NCI-H2107 (cell line): ENCODE results near the gene SMIM5.
"Not testable (repeated sequence)": the region's sequence is repeated elsewhere in the genome, so short reads cannot be mapped to it uniquely, and the experiment has no call there.

Experiments used
- DNase-seq: peaks from one replicate; lab custom pipeline; 2025; lab: John Stamatoyannopoulos, UW

Gene SMIM5

DNA sequence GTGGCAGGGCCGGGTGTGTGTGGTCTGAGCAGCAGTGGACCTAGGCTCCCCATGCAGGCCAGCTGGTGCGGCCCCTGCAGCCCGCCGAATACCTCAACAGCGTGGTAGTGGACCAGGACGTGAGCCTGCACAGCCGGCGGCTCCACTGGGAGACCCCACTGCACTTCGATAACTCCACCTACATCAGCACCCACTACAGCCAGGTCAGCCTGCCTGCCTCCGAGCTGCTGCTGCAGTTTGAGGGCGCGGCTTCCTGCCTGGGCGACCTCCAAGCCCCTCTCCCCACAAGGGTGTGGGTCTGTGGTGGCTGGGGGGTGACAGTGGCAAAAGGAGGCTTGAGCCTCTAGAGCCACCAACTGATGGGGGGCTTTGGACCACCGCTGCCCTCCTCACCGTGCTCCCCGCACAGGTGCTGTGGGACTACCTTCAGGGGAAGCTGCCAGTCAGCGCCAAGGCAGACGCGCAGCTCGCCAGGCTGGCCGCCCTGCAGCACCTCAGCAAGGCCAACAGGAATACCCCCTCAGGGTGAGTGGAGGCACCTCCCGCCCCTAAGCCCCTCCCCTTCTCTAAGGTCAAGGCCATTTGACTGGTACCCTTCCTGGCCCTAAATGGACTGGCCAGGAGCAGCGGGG is 8.4 kb upstream of the SMIM5 start:
- DNase-seq, result no peak

DNA sequence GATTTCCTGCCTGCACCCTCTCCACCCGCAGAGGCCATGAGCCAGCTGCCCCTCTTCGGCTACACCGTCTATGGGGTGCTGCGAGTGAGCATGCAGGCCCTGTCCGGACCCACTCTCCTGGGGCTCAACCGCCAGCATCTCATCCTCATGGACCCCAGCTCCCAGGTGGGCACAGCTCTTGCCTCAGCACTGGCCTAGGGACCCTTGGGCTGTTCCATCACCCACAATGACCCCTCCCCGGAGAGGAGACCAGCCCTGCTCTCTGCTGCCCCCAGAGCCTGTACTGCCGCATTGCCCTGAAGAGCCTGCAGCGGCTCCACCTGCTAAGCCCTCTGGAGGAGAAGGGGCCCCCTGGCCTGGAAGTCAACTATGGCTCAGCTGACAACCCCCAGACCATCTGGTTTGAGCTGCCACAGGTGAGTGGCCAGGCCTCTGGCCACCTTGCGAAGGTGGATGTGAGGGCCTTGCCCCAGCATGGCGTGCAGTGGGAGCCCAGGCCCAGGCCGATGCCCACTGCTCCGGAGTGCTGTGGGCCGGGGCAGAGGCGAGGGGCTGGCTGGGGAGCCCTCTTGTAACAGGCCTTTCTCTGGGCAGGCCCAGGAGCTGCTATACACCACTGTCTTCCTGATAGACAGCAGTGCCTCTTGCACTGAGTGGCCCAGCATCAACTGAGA is 7.3 kb upstream of the SMIM5 start:
- DNase-seq, result no peak

DNA sequence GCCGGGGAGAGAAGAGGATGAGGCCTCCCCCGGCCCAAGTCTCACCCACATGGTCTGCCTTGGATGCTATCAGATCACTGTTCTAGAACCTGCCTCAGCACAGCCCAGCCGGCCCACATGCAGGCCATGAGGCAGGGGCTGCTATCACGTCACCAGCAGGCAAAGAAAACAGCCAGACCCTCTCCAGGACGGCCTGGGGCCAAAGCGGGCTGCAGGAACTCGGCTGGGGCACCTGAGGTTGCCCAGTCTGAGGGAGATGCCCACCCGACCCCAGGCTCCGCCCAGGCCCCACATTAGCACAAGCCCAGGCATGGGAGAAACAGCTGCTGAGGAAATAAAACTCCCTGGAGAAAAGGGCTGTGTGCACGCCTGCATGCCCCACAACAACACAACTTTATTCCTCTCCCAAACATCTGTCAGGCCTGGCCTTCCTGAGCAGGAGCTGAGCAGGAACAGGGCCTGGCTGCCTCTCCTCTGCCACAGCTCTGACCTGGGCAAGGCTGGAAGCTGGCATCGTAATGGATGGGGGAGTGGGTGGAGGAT is 6.7 kb upstream of the SMIM5 start:
- DNase-seq, result no peak

DNA sequence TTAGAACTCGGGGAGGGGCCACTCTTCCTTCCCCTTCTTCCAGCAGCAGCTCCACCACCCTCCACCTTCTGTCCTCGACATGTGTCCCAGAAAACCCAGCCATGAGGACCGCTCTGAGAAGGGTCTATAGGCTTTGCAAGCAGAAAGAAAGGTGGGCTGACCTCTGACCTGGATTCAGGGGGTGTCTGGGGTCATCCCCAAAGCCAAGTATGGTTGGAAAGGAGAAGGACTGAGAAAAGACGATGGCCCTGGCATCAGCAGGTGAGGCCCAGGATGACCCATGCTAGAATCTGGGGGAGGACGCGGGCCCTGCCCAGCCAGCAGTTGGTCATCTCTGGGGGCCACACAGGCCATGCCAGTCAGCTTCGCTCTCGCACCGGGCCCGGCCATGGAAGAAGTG is 6.1 kb upstream of the SMIM5 start:
- no peak for DNase-seq

DNA sequence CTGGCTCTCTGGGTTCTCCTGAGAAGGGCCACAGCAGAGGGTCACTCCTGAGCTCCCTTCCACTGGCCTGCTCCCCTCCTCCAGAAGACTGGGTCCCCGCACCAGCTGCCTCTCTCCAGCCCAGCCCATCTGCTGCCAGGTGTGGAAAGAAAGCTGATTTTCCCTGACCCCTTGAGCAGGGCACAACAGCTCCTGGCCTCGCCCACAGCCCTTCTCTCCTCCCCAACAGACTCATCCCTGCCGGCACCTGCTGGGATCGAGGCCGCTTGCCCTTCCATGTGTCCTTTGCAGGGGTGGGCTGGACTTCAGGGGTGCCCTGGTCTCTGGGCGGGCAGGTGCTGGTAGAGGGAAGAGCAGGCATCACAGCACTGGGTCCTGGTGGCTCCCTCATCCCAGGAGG is 4.8 kb upstream of the SMIM5 start:
- no peak for DNase-seq

DNA sequence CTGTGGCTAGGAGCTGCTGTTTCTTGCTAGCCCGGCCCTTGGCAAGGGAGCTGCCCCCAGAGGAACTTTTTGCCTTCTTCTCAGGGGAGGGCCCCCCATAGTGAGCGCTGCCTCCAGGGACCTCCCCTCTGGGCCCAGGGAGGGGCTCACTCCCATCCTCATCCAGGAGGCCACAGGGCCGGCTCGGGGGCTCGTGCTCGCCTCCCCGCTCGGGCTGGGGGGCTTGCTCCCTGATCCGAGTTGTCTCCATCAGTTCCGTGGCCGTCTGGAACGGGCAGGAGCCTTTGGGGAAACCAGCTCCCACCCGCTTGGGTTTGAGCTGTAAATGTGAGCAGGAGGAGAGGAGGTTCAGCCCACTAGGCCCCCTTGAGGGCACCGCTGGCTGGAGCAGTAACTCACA is 4.1 kb upstream of the SMIM5 start:
- DNase-seq, result no peak

DNA sequence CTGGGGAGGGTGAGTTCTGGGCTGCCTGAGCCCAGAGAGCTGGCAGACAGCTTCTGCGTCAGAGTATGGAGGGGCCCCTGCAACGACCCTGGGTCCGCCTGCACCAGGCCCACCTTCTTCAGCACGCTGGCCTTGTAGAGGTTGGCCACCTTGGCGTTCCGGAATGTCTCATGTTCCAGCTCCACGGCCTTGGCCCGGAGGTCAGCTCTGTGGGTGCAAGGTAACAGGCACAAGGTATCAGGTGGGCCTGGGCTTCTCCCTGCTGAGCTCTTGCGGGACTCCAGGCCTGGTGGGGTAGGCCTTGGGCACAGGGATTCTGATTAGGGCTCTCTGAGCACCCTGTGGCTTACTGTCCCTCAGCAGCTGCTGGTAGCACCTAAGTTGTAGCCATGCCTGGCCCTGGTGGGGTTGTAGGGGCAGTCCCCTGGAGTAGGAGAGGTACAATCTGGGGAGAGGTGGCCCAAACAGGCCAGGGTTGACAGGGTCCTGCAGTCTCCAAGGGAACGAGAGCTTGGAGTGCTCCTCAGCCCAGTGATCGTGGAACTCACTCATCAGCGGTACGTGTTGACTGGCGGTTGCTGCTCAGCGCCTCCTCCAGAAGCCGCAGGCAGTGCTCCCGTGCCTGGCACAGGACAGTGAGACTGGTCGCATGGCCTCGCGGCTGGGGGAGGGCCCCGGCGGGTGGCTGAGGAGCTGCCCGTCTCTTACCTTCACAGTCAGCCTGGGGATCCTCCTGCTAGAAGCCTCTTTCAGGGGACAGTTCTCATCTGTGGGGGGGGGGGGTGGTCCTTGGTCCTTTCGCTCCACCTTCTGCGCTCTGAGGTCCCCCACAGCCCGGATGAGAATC is 2.9 kb upstream of the SMIM5 start:
- no peak for DNase-seq

DNA sequence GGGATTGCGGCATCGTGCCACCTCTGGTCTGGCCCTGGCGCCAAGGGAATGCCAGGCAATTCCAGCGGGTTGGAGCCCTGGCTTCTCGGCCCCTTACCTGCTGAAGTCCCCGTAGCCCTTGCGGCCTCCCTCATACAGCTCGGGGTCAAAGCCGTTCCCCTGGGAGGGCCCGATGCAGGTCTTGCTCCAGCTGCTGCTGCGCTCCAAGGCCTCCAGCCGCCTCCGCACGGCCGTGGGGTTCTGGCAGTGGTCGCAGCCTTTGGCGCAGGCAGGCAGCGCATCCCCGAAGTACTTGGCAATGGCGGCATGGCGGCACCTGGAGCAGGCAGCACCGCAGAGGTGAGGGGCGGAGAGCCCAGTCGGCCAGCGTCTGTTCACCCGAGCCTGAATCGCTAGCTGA is 1.9 kb upstream of the SMIM5 start:
- no peak for DNase-seq

DNA sequence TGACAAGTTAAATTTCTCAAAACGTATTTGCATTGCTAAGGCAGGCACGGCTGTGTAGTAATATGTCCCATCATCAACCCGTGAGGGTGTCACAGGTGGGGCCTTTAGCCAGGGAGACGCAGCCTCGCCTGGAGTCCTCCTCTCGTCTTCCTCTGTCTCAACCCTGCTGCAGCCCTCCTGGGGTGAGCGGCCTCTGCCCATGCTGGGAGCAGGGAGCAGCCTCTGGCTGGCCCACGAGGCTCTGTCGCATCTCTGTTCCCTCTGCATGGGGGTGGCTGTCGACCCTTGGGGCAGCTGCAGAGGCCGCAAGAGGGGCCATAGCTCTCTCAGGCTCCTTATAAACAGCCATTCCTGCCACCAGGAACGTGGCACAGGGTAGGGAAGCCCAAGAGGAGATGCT is 806 bp upstream of the SMIM5 start:
- no peak for DNase-seq

DNA sequence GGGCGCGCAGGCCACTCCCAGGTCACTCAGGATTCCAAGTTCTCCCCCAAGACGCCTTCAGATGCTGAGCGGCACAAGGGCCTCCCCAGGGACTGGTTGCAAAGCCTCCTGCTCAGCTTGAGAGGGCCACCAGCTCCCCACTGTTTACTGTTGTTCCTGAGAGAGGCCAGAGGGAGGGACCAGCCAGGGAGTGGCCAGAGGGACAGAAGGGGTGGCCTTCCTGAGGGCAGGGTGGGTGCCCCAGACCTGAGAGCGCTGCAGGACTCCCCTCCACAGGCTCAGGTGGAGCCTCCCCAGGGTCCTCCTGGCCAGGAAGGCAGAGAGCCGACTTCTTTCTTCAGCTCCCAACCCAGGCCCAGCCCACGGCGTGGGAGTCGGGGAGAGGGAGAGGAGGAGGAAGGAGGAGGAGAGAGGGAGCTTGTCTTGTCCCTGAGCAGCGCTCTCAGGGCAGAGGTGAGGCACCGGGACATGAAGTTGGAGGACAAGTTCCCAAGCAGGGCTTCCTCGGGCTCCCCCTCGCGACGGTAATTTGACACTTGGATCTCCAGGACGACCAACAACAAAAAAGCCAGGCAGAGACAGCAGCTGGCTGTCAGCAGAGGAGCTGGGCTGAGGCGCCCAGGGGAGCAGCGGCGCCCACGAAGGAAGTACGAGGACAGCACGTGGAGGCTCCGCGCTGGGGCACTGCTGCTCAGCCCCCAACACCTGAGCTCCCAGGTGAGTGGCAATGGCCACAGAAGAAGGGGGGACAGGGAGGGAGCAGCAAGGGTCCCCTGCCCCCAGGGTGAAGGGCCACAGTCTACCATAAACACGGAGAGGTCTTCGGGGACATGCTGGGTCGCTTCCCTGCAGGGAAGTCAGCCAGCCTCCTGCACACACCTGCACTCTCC is 497 bp downstream of the SMIM5 start:
- DNase-seq, result peak; percentile 91

DNA sequence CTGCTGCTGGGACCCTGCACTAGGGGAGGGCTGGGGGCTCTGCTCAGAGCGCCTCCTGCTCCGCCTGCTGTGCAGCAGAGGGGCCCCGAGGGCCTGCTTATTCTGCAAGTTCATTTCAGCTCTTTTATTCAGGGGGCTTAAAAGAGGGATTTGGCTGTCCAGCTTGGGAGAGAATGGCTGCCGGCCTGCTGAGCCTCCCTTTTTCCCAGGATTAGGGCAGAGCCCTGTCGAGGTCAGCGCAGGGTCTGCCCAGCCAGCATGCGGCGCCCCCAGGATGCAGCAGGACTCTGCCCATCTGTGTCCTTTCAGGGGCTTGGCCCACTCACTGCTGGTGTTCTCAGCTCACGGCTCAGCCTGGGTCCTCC is 1.1 kb downstream of the SMIM5 start:
- no peak for DNase-seq

DNA sequence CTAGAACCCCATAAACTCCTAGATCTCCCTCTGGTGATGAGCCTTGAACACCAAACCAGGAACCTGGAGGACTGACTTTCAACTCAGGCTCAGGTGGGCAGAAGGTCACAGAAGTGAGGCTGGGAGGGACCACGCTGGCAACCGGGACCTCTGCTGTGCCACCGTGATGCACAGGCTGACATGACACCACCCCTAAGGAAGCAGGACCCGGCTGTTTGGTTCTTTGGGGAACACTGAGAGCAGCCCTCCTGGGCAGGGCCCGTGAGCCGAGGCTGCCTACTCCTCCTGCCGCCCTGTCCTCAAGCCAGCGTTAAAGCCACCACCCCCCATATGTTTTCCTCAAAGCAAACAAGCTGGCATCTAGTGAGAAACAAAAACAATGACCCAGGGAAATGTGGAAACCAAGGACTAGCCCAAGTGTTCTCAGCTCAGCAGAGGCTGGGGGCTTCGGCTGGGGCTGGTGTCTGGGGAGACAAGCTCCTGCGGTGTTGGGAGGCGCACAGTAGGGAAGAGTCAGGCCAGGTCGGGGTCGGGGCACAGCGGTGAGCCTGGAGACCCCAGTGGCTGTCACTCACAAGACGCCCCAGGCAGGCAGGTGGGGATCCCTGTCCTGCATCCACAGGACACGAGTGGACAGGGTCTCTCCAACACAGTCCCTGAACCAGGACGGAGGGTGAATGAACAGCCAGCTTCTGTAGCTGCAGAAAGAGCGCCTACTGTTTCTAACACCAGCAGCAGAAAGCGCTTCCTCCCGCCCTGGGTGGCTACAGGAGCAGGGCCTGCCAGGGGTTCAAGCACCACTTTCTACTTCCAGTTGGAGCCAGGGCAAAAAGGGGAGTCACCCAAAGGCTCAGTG is 1.7 kb downstream of the SMIM5 start:
- no peak for DNase-seq

DNA sequence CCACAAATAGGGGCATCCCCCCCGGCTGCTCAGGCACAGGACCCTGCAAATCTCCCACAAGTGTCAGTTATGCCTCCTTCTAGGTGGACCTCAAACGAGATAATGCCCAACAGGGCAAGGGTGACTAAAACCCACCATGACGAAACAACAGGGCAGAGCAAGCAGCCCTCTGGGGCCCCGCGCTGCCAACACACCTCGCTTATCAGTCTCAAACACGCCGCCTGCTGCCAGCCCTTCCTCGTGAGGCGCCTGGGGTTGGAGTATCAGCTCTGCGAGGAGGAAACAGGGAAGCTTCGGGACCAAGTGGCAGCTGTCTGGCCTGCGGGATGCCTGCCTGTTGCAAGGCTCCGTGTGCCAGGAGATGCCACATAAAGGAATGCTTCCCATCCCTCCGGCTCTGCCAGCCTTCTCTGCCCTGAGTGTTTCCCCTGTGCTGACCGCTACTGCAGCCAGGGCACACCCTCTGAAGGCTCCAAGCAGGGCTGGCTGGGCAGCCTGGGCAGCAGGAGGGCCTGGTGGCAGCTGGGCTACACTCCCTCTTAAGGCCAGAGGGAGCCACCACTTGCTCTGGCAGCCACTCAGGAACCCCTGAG is 2.5 kb downstream of the SMIM5 start:
- no peak for DNase-seq

DNA sequence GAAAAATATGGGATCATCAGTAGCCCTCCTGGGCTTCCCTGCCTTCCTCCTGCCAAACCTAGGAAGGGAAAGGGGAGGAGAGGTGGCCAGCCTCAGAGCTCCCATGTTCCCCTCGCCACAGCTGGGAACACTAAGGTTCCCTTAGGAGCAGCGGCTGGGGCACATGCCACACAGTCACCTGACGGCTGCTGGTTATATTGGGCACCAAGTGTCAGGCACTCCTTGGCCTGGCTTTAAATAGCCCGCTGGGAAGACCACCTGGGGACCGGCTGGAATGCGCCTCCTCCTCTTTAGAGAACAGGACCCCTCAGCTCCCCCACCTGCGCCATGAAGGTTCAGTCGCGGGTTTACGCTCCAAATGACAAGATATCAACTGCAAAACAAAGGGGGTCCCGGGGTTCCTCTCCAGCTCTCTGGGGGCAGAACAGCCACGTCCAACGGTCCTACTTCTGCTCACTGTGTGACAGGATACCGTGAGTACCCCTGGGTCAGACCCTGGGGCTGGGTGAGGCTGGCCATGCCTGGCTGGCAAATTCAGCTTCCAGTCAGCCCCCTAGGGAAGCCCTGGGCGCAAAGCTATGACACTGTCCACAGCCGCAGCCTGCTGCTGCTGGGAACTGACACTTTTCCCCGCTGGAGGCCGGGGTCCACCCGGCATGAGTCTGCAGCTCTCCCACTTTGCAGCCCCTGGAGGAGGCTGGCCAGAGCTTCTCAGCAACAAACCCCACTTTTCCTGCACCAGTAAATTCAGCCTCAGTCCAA is 3.3 kb downstream of the SMIM5 start:
- DNase-seq, result no peak

DNA sequence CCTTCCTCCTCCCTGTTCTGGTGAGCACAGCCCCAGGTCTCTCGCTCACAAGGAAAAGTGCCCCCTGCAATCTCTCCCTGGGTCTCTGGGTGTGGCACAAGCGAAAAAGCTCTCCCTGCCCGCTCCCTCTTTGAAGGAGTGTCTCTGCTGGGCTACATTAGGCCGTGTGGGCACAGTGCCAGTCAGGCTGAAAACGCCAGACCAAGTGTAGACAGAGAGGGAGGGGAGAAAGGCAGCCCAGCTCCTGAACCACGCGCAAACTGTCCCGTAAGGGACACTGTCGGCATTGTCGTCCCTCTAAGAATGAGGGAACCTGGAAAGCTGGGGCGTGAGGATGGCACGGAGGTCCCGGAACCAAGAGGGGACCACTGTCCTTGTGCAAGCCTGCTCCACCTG is 3.9 kb downstream of the SMIM5 start:
- no peak for DNase-seq

DNA sequence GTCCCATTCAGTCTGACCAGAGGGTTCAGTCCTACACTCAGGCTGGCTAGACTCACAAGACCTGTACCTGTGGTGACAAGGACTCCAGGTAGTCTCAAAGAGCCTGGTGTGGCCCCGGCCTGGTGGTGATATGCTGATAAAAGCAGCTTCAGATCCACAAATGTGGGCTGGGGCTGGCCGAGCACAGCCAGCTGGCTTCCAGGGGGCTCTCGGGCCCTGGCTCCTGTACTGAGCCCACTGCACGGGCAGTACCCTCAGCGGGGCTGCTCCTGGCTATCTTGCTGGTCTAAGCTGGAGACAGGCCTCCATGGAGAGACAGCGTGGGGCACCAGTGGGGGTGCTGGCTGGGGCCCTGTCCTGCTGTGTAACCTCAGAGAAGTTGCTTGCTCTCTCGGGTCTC is 4.3 kb downstream of the SMIM5 start:
- DNase-seq, result no peak

DNA sequence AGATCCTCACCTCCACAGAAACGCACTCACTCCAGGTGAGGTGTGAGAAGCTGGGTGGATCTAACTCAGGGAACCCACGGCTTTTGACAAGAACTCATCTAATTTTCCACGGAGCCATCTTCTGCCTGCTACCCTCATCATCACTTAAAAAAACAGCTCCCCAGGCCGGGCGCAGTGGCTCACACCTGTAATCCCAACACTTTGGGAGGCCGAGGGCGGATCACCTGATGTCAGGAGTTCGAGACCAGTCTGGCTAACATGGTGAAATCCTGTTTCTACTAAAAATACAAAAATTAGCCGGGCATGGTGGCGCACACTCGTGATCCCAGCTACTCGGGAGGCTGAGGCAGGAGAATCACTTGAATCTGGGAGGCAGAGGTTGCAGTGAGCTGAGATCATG is 4.8 kb downstream of the SMIM5 start:
- DNase-seq, result not testable (repeated sequence)

DNA sequence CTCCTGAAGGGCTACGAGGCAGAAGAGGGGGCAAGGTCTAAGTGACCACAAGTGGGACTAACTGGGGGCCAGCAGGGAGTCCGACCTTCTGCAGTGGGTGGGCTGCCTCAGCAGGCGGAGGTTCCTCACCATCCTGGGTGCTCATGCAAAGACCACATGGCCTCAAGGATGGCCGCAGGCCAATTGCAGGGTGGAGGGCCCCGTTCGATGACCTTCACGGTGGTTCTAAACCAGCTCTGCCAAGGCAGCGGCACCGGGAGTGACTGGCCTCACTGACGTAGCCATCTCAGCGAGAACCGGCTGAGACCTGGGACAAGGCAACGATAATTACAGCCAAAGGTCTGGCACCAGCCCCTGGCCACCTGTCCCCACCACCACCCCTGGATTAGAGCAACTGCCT is 5.7 kb downstream of the SMIM5 start:
- DNase-seq, result no peak

DNA sequence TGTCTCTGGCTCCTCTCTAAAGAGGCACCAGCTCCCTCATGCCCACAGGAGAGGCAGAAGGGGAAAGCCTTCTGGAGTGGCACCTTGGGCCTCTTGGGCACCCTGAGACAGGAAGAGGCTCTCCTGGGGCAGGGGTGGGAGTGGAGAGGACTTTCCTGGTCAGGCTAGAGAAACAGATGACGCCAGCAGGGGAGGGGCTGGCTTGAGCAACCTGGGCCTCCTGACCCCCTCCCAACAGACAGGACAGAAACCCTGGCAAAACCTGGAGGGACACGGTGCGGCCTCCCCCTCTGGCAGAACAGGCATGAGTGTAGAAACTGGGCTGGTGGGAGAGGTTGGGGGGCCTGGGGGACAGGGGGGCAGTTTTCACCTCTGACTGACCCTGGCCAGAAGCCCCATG is 6.1 kb downstream of the SMIM5 start:
- DNase-seq, result no peak
